H1 (cell line): Measurements from ENCODE around the gene HAGH. TPM values are rescaled to one million over a fixed set of nuclear protein-coding genes. Genes with fewer than 3 reads are reported as not detected.

Source experiments
- GABPA ChIP-seq: IDR thresholded peaks from 2 replicates; pipeline ENCODE4 v1.6.1; 2011; ENCODE audit warnings: mild to moderate bottlenecking, low read length, moderate library complexity, borderline replicate concordance; ENCODE audit not compliant: insufficient read depth
- RFX5 ChIP-seq: IDR thresholded peaks from 2 replicates; pipeline ENCODE4 v1.6.1; 2011; ENCODE audit warnings: low read depth, low read length, improper control_type of control experiment, borderline replicate concordance
- polyA plus RNA-seq, 7 experiments: library from polyadenylated mRNA; depleted of rRNA in 3 of 7; stranded (reverse) in 5 of 7; unstranded in 2 of 7; fragments of >200 nt in 5 of 7; fragments of 200-250 nt in 2 of 7; gene quantifications; 1 replicate in 5 of 7; 2 replicates in 1 of 7; 4 replicates in 1 of 7; pipeline versions ENCODE4 v1.2.1 to v1.2.3, GENCODE V29; 2011 to 2013; ENCODE audit warnings: missing spikeins in 2 of 7, mixed read lengths in 2 of 7
- total RNA-seq: library from RNA; stranded (reverse); fragmentation: NEBNext Ultra II Directional; extraction: Animal tissue kit (Norgen Biotek cat#: 25700); gene quantifications from 2 replicates; pipeline ENCODE4 v1.2.1, GENCODE V29; 2021
- TF ChIP-seq, protein P1 (sequence below), 3 experiments: IDR thresholded peaks; 1 replicate in 2 of 3; 2 replicates in 1 of 3; pipeline versions ENCODE4 v1.5.1 to v1.6.1; 2011; ENCODE audit warnings: low read length in 3 of 3, mild to moderate bottlenecking in 3 of 3, inconsistent platforms in 2 of 3, low read depth in 1 of 3, moderate library complexity in 1 of 3; ENCODE audit not compliant: insufficient read depth in 1 of 3; ENCODE audit errors: control extremely low read depth in 1 of 3

The HAGH gene
- total and polyA plus RNA-seq, 2 of the 8 experiments (the other 6 are each of a cell fraction or from before 2014, with no cell fraction given) = 28.7 to 40.6 TPM

DNA sequence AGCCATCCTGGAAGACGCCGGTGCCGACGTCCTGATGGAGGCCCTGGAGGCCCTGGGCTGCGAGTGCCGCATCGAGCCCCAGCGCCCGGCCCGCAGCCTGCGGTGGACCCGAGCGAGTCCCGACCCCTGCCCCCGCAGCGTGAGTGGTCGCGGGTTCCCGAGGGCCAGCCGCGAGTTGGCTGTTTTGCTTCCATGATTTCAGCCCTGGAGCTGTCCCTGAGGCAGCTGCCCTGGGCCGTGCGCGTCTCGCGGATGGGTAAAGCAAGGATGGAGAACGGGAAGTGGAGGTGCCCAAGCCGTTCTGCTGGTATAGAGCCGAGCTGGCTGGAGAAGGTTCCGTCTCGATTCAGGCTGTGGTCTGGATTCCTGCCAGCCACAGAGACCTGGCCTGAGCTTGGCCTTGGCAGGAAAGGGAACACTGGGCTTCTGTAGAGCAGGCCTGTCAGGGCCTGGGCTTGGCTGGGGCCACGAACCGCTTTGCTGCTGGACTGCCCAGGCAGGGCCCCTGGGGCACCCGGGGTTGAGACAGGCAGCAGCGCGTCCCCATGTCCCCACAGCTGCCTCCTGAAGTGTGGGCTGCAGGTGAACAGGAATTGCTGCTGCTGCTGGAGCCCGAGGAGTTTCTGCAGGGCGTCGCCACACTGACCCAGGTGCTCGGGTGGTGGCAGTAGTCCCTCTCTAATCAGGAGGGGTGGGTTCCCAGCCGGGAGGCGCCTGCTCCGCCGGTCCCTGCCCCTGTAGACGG, 52.8 kb downstream of the HAGH start (continued):
- TF ChIP-seq, protein P1, sequence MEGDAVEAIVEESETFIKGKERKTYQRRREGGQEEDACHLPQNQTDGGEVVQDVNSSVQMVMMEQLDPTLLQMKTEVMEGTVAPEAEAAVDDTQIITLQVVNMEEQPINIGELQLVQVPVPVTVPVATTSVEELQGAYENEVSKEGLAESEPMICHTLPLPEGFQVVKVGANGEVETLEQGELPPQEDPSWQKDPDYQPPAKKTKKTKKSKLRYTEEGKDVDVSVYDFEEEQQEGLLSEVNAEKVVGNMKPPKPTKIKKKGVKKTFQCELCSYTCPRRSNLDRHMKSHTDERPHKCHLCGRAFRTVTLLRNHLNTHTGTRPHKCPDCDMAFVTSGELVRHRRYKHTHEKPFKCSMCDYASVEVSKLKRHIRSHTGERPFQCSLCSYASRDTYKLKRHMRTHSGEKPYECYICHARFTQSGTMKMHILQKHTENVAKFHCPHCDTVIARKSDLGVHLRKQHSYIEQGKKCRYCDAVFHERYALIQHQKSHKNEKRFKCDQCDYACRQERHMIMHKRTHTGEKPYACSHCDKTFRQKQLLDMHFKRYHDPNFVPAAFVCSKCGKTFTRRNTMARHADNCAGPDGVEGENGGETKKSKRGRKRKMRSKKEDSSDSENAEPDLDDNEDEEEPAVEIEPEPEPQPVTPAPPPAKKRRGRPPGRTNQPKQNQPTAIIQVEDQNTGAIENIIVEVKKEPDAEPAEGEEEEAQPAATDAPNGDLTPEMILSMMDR (IDR thresholded peaks at IDR 0.05; ENCODE audit: control extremely low read depth in 1 of 3, insufficient read depth in 1 of 3, low read depth in 1 of 3, low read length in 3 of 3) = no peak
- TF ChIP-seq RFX5 = no peak
- no peak for TF ChIP-seq GABPA
